ENCODE results near the gene SRSF1.
"Not testable (repeated sequence)": the region's sequence is repeated elsewhere in the genome, so short reads cannot be mapped to it uniquely, and the experiment has no call there.

Gene SRSF1, protein sequence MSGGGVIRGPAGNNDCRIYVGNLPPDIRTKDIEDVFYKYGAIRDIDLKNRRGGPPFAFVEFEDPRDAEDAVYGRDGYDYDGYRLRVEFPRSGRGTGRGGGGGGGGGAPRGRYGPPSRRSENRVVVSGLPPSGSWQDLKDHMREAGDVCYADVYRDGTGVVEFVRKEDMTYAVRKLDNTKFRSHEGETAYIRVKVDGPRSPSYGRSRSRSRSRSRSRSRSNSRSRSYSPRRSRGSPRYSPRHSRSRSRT

DNA sequence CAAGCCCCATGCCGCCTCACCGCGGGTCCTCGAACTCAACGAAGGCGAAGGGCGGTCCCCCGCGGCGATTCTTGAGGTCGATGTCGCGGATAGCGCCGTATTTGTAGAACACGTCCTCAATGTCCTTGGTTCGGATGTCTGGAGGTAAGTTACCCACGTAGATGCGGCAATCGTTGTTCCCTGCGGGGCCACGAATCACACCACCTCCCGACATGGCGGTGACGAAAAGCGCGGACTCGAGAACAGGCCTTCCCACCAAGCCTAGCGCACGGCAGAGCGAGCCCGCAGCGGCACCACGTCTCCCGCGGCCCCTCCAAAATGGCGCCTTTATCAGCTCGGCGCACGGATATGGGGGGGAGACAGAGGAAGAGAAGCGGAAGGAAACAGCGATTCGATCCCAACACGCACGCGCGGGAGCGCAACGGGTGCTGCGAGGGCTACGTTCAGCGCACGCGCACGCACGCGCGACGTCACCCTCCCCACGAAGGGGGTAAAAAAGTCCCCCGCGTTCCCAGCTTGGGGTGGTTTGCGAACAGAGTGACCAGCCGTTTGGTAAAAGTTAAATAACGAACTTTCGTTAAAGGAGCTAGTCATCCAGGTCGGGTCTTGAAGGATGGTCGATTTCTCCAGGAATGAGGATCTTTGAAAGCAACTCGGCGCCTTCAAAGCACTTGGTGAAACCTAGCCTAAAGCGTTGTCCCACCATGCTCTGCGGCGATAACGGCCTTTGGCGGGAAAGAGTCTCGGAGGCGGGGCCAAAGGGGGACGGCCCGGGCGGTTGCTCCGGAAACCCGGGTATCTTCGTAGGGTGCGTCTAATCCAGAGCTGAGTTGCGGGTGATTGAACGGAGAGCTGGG lies at the start of gene SRSF1:
Gene SRSF1, minus strand, starts transcription at position 323 of the 857 bp plus-strand sequence. Its CDS starts 109 bp downstream, at position 214.
- Mint-ChIP-seq H3K4me3 (peak within 1 kb of the TSS; percentile 100), H3K27me3 (no peaks in the 10 kb centered on the region), H3K36me3 (ENCODE audit: insufficient read depth) (peaks cover 54% of the 10 kb centered on the region), H3K4me1 (peaks cover 52% of the 10 kb centered on the region), H3K27ac (ENCODE audit: low read depth) (peak within 1 kb of the TSS; percentile 99), H3K9me3 (no peaks in the 10 kb centered on the region)
- DNase-seq (ENCODE audit: low spot score in 2 of 2) (peak; percentile 92 to 96), ATAC-seq (replicated peaks; ENCODE audit: extremely low read depth, poor library complexity, severe bottlenecking) (peak; percentile 90)

DNA sequence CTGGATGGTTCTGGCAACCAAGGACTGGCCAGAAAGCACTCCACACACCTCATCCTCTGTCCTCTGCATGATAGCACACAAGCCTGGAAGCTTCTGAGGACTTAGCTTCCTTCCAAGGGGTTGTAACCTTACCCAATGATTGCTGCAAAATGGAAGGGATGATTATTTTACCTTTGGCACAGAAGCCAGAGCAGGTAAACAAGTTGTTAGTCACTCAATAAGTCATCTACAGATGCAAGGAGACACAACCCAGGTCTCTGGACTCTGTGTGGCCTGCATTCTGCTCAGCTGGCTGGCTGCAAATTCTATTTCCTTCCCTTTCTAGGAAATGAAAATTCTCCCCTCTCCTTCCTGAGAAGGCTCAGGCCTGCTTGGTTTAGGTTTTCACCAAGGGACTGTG lies 49.4 kb upstream of the SRSF1 start:
- ATAC-seq (replicated peaks; ENCODE audit: extremely low read depth, poor library complexity, severe bottlenecking) (no peak), DNase-seq (ENCODE audit: low spot score in 2 of 2) (no peak)
- H3K27me3 Mint-ChIP-seq: peaks cover 26% of the 10 kb centered on the region
- H3K4me3 Mint-ChIP-seq: no peak overlapping the region
- no peaks in the 10 kb centered on the region for H3K4me1 Mint-ChIP-seq
- no peak overlapping the region for H3K27ac Mint-ChIP-seq (ENCODE audit: low read depth)
- no peaks in the 10 kb centered on the region for H3K36me3 Mint-ChIP-seq (ENCODE audit: insufficient read depth)
- H3K9me3 Mint-ChIP-seq: no peaks in the 10 kb centered on the region

DNA sequence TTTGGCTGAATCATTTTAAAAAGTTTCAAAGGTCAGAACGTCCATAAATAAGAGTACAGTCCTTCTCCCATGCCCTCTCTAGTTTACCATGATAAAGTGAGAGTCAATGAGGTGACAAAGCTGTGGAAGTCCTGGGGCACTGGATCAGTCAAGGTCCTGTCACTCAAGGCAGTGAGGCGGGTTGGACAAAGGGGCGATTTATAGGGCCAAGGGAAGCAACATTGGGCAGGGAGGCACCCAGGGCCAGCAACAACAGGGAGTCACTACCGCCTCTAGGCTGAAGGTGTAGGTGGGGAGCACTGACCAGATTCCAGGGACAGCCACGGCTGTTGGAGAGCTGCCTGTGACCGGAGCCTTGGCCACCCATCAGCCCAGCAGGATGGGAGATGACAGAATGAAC lies 47.6 kb upstream of the SRSF1 start:
- H3K27ac Mint-ChIP-seq (ENCODE audit: low read depth): no peak overlapping the region
- H3K9me3 Mint-ChIP-seq: no peaks in the 10 kb centered on the region
- no peak for ATAC-seq (replicated peaks; ENCODE audit: extremely low read depth, poor library complexity, severe bottlenecking)
- no peaks in the 10 kb centered on the region for H3K36me3 Mint-ChIP-seq (ENCODE audit: insufficient read depth)
- no peaks in the 10 kb centered on the region for H3K4me1 Mint-ChIP-seq
- H3K27me3 Mint-ChIP-seq: peaks cover 12% of the 10 kb centered on the region
- H3K4me3 Mint-ChIP-seq: no peak overlapping the region
- DNase-seq (ENCODE audit: low spot score in 2 of 2): no peak

DNA sequence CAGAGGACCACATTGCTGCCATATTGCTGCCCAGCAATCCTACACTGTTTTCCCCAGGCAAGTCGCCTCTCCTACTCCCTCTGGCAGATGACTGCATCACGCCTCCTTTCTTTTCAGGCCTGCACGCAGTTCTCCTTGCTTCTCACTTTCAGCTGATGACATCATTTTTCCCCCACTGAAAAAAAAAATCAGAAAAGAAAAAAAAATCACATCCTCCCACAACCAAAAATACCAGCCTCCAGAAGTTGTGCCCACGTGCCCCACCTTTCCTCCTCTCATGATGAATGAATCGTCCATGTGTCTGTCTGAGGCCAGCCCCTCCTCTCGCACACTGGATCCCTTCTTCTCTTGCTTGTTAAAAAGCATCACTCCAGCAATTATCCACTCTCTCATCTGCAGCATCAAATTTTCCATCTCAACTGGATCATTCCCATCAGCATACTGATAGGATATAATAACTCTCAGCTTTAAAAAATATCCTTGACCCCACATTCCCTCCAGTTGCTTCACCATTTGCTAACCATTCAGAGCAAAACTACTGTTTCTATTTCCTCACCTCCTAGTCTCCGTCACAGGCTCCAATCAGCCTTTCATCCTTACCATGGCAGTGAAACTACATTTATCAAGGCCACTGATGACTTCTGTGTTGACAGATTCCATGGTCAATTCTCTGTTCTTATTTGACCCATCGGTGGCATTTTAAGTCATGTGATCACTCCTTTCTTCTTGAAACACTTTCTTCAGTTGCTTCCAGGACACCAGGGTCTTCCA lies 46.1 kb upstream of the SRSF1 start:
- Mint-ChIP-seq H3K4me3 (no peak overlapping the region), H3K4me1 (no peaks in the 10 kb centered on the region), H3K27ac (ENCODE audit: low read depth) (no peak overlapping the region), H3K36me3 (ENCODE audit: insufficient read depth) (no peaks in the 10 kb centered on the region), H3K9me3 (no peaks in the 10 kb centered on the region), H3K27me3 (peaks cover 3% of the 10 kb centered on the region)
- no peak for DNase-seq (ENCODE audit: low spot score in 2 of 2)
- no peak for ATAC-seq (replicated peaks; ENCODE audit: extremely low read depth, poor library complexity, severe bottlenecking)

DNA sequence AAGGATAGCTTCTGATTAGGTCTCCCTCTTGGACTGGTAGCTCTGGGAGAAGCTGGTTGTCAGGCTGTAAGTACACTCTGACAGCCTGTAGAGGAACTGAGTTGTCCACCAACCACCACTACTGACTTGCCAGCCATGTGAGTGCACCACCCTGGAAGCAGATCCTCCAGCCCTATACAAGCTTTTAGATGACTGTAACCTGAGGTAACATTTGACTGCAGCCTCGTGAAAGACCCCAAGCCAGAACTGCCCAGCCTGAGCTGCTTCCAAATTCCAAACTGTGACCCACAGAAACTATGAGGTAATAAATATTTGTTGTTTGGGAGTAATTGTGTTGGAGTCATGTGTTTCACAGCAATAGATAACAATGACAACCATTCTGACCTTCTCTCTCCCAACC lies 45.4 kb upstream of the SRSF1 start:
- ATAC-seq (replicated peaks; ENCODE audit: extremely low read depth, poor library complexity, severe bottlenecking) (no peak), DNase-seq (ENCODE audit: low spot score in 2 of 2) (no peak)
- Mint-ChIP-seq H3K9me3 (no peaks in the 10 kb centered on the region), H3K4me3 (no peak overlapping the region), H3K36me3 (ENCODE audit: insufficient read depth) (no peaks in the 10 kb centered on the region), H3K4me1 (no peaks in the 10 kb centered on the region), H3K27me3 (peaks cover 10% of the 10 kb centered on the region), H3K27ac (ENCODE audit: low read depth) (no peak overlapping the region)

DNA sequence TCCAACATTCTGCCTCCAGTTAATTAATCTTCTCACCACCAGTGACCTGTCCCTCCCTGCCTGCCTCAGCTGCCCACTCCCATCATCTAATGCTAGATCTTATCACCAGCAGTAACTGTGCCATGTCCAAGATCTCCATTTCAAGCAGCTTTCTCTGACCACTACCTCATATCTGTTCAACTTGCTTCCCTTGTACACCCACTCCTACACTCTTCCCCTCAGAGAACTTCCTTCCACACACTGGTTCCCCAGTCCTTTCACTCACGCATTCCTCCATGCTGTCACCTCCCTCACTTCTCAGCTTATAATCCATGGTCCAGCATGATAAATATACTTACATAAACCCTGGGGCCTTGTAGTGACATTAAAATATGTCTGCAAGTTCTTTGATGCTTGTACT lies 44.4 kb upstream of the SRSF1 start:
- H3K27ac Mint-ChIP-seq (ENCODE audit: low read depth): no peak overlapping the region
- peaks cover 17% of the 10 kb centered on the region for H3K27me3 Mint-ChIP-seq
- no peaks in the 10 kb centered on the region for H3K36me3 Mint-ChIP-seq (ENCODE audit: insufficient read depth)
- H3K4me3 Mint-ChIP-seq: no peak overlapping the region
- no peaks in the 10 kb centered on the region for H3K9me3 Mint-ChIP-seq
- ATAC-seq (replicated peaks; ENCODE audit: extremely low read depth, poor library complexity, severe bottlenecking): no peak
- DNase-seq (ENCODE audit: low spot score in 2 of 2): no peak
- H3K4me1 Mint-ChIP-seq: no peaks in the 10 kb centered on the region

DNA sequence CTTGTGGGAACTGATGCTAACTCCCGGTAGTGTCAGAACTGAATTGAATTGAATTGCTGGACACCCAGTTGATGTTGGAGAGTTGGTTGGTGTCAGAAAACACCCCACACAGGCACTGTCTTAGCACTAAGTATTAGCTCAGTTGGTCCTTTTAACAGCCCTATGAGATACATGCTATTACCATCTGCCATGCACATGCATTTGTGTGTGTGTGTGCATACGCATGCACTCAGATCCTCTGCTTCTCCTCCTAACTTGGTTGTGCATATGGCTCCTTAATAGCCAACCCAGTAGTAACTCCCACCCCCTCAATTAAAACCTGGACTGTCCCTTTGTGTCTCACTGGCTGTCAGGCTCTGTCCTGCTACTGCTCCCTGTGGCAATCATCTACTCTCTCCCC lies 43.9 kb upstream of the SRSF1 start:
- DNase-seq (ENCODE audit: low spot score in 2 of 2) (no peak), ATAC-seq (replicated peaks; ENCODE audit: extremely low read depth, poor library complexity, severe bottlenecking) (no peak)
- H3K4me1 Mint-ChIP-seq: no peaks in the 10 kb centered on the region
- H3K27me3 Mint-ChIP-seq: peaks cover 22% of the 10 kb centered on the region
- H3K36me3 Mint-ChIP-seq (ENCODE audit: insufficient read depth): no peaks in the 10 kb centered on the region
- no peaks in the 10 kb centered on the region for H3K9me3 Mint-ChIP-seq
- no peak overlapping the region for H3K27ac Mint-ChIP-seq (ENCODE audit: low read depth)
- H3K4me3 Mint-ChIP-seq: no peak overlapping the region

DNA sequence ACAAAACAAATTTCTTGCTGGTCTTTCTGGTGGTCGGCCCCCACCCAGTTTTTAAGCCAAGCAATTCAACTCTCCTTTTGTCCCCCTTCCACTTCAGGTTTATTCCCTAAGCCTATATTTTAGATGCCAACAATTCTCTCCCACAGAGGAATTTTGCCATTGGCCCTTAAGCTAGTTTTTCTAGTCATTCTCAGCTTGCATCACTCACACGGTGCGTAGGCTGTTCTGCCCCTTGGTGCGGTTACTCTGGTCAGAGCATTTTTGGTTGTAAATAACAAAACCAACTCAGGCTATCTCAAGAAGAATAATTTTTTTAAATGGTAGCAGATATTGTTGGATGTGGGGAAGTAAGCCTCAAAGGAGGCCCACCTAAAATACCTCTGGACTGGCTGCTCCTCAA lies 42.5 kb upstream of the SRSF1 start:
- ATAC-seq (replicated peaks; ENCODE audit: extremely low read depth, poor library complexity, severe bottlenecking) (no peak), DNase-seq (ENCODE audit: low spot score in 2 of 2) (no peak)
- Mint-ChIP-seq H3K4me1 (no peaks in the 10 kb centered on the region), H3K27me3 (peaks cover 28% of the 10 kb centered on the region), H3K27ac (ENCODE audit: low read depth) (no peak overlapping the region), H3K4me3 (no peak overlapping the region), H3K9me3 (no peaks in the 10 kb centered on the region), H3K36me3 (ENCODE audit: insufficient read depth) (no peaks in the 10 kb centered on the region)

DNA sequence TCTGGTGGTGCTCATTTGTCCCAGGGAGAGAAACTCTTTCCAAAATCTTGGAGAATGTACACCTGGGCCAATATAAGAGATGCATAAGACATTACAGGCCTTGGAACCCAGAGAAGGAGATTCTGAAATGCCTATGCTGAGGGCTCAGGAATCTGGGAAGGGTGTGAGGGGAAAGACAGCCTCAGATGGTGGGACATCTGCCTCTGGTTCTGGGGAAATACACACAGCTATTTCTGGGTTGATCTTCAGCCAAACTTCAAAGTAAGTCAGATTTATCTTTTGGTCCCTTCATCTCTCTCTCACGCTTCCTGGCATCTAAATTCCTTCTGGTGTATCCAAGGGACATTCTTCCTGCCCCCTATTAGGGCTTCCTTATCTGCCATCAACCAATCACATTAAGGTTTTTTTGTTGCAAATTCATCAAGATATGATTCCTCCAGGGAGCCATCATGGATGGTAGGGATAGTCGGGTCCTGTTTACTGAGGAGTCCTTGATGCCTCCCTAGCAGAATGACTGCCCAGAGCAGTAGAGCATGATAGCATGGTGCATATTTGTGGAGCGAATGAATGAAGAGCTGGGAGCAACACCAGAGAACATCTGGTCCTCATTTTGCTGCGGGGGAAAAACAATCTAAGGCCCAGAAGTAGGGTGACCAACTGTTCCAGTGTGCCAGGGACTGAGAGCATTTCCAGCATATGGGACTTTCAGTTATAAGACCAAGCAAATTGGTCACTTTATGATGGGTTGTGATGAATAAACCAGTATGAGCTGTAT lies 40.5 kb upstream of the SRSF1 start:
- H3K27ac Mint-ChIP-seq (ENCODE audit: low read depth): no peak overlapping the region
- H3K9me3 Mint-ChIP-seq: no peaks in the 10 kb centered on the region
- peaks cover 48% of the 10 kb centered on the region for H3K27me3 Mint-ChIP-seq
- ATAC-seq (replicated peaks; ENCODE audit: extremely low read depth, poor library complexity, severe bottlenecking): no peak
- DNase-seq (ENCODE audit: low spot score in 2 of 2): no peak
- H3K4me1 Mint-ChIP-seq: no peaks in the 10 kb centered on the region
- H3K4me3 Mint-ChIP-seq: no peak overlapping the region
- no peaks in the 10 kb centered on the region for H3K36me3 Mint-ChIP-seq (ENCODE audit: insufficient read depth)

DNA sequence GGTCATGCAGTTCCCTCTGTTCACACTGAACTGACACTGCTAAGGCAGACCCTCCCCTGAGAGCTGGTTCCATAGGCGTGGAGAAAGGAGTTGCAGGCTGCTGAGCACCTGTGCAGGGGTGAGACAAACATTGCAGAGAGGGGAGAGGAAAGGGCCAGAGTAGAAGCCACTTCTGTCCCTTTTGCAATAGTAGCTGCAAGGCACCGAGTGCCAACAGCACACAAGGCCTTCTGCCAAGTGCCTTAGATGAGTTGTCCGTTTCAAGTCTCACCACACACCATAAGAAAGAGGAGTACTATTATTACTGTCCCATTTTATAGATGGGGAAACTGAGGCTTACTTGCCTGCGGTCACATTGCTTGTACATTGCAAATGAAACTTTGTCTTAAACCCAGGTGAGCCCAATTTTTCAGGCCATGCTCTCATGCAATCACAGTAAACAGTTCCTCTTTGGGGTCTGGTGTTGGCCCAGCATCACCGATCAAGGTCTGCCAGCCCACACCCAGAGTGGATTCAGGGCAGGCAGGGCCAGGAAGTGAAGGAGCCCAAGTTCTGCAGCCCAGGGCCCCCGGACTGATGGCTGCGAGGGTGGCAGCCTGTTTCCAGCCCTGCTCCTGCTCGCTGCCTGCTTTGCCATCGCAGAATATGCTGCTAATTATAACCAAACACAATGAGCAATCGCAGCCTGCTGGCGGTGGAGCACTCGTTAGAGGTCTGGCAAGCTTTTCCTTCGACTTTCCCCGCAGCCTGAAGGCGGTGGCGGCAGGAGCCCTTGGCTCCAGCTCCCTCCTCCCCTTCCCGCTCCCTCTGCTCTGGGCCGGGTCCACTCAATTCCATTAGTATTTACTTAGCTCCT lies 39.4 kb upstream of the SRSF1 start:
- H3K36me3 Mint-ChIP-seq (ENCODE audit: insufficient read depth): no peaks in the 10 kb centered on the region
- H3K9me3 Mint-ChIP-seq: no peaks in the 10 kb centered on the region
- no peak for ATAC-seq (replicated peaks; ENCODE audit: extremely low read depth, poor library complexity, severe bottlenecking)
- DNase-seq (ENCODE audit: low spot score in 2 of 2): no peak
- H3K4me3 Mint-ChIP-seq: no peak overlapping the region
- no peaks in the 10 kb centered on the region for H3K4me1 Mint-ChIP-seq
- H3K27me3 Mint-ChIP-seq: peaks cover 57% of the 10 kb centered on the region
- H3K27ac Mint-ChIP-seq (ENCODE audit: low read depth): no peak overlapping the region

DNA sequence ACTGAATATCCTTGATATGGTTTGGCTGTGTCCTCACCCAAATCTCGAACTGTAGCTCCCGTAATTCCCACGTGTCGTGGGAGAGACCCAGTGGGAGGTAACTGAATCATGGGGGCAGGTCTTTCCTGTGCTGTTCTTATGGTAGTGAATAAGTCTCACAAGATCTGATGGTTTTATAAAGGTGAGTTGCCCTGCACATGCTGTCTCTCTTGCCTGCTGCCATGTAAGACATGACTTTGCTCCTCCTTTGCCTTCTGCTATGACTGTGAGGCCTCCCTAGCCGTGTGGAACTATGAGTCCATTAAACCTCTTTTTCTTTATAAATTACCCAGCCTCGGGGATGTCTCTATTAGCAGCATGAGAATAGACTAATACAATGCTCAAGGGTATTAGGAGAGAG lies 37.2 kb upstream of the SRSF1 start:
- ATAC-seq (replicated peaks; ENCODE audit: extremely low read depth, poor library complexity, severe bottlenecking); H3K4me1 Mint-ChIP-seq; H3K9me3 Mint-ChIP-seq; H3K36me3 Mint-ChIP-seq (ENCODE audit: insufficient read depth); DNase-seq (ENCODE audit: low spot score in 2 of 2); H3K4me3 Mint-ChIP-seq; H3K27ac Mint-ChIP-seq (ENCODE audit: low read depth): not testable (repeated sequence)
- H3K27me3 Mint-ChIP-seq: peaks cover 70% of the 10 kb centered on the region

All from central memory CD8-positive, alpha-beta T cell (primary cell).